Measurements from ENCODE around the gene ARSK.
A peak's percentile ranks its signal among the peaks of the same experiment; 100 is the strongest.

Gene ARSK

GRCh38 chr5:95620030-95620869, 65.3 kb downstream of the ARSK start, which contains the start of gene GPR150:
GPR150 (plus strand) TSS chr5:95620087; CDS start chr5:95620276, 189 bp downstream.
- TF ChIP-seq, protein P1, sequence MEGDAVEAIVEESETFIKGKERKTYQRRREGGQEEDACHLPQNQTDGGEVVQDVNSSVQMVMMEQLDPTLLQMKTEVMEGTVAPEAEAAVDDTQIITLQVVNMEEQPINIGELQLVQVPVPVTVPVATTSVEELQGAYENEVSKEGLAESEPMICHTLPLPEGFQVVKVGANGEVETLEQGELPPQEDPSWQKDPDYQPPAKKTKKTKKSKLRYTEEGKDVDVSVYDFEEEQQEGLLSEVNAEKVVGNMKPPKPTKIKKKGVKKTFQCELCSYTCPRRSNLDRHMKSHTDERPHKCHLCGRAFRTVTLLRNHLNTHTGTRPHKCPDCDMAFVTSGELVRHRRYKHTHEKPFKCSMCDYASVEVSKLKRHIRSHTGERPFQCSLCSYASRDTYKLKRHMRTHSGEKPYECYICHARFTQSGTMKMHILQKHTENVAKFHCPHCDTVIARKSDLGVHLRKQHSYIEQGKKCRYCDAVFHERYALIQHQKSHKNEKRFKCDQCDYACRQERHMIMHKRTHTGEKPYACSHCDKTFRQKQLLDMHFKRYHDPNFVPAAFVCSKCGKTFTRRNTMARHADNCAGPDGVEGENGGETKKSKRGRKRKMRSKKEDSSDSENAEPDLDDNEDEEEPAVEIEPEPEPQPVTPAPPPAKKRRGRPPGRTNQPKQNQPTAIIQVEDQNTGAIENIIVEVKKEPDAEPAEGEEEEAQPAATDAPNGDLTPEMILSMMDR (IDR thresholded peaks at IDR 0.05), result peak in 1 of 2 experiments; percentile 12
- H3K27ac ChIP-seq, result peak within 1 kb of the TSS; percentile 29 to 51
- peak in 1 of 2 donors; percentile 76 for DNase-seq

DNA sequence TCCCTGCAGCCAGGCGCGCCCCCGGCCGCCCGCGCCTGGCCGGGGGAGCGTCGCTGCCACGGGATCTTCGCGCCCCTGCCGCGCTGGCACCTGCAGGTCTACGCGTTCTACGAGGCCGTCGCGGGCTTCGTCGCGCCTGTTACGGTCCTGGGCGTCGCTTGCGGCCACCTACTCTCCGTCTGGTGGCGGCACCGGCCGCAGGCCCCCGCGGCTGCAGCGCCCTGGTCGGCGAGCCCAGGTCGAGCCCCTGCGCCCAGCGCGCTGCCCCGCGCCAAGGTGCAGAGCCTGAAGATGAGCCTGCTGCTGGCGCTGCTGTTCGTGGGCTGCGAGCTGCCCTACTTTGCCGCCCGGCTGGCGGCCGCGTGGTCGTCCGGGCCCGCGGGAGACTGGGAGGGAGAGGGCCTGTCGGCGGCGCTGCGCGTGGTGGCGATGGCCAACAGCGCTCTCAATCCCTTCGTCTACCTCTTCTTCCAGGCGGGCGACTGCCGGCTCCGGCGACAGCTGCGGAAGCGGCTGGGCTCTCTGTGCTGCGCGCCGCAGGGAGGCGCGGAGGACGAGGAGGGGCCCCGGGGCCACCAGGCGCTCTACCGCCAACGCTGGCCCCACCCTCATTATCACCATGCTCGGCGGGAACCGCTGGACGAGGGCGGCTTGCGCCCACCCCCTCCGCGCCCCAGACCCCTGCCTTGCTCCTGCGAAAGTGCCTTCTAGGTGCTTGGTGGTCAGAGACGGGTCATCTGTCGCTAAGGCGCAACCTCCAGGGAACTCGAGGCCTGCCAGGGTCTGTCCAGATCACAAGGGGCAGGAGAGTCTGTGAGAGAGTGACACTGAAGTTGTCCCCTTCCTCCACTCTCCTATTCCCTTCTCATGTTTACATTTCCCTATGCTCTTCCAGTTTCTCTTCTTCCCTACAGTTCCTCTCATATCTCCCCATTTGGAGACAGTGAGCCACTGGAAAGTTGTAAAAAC, 66.3 kb downstream of the ARSK start:
- Histone ChIP-seq H3K4me3 (peak overlapping the region; percentile 57 to 66), H3K36me3 (no peaks in the 10 kb centered on the region), H3K9me3 (no peaks in the 10 kb centered on the region), H3K4me1 (peaks cover 0 to 19% (median 14%) of the 10 kb centered on the region in 4 donors), H3K27ac (peak overlapping the region; percentile 29 to 51), H3K27me3 (no peaks in the 10 kb centered on the region)
- peak in 1 of 2 donors; percentile 69 for DNase-seq
- TF ChIP-seq, protein P1 (IDR thresholded peaks at IDR 0.05), result no peak
- intact Hi-C loops (cut with DNase I; ENCODE audit: low total_unique reads), result no loop called here

More at GRCh38 chr5:95620030-95620869, 65.3 kb downstream of the ARSK start, which contains the start of gene GPR150:
- no peaks in the 10 kb centered on the region for H3K36me3 ChIP-seq
- intact Hi-C loops (cut with DNase I; ENCODE audit: low total_unique reads), result no loop called here
- peak within 1 kb of the TSS; percentile 57 to 66 for H3K4me3 ChIP-seq
- H3K4me1 ChIP-seq, result peaks cover 0 to 19% (median 14%) of the 10 kb centered on the region in 4 donors
- H3K9me3 ChIP-seq, result no peaks in the 10 kb centered on the region
- H3K27me3 ChIP-seq, result no peaks in the 10 kb centered on the region

DNA sequence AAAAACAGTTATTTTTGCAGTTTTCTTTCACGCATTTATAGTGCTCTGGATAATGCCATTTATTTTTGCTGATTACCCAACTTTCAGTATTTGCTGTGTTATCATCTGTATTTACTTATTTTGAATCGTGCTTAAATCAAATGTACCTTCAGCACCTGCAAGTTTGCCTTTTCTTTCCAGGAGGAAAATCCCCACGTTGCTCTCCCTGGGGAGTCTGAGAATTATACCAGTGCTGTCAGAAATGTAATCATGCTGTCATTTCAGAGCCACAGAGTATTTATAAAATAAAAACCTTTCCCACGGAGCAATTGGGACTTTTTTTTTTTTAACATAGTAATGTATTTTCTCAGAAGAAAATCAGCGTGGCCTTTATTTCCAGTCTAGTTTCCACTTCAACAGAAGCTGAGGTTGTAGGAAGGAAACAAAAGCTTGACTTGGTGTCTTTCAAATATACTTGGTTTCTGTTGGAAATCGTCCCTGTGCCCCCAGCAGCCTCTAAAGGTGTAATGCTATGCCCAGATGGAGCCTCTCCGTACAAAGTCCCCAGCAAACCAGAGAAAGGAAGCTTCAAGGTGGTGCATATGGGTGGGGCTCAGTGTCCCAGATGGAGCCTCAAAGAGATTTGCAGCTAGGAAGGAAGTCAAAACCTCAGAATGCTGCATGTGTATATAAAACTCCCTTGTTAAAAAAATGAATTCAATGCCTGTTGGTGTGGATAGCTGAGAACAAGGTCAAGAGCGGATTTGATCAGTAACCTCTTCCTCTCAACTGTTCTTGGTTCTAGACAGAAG, 67.1 kb downstream of the ARSK start:
- Histone ChIP-seq H3K36me3 (no peaks in the 10 kb centered on the region), H3K4me3 (peak overlapping the region in 1 of 2 donors; percentile 57), H3K27ac (no peak overlapping the region), H3K9me3 (no peaks in the 10 kb centered on the region), H3K27me3 (no peaks in the 10 kb centered on the region), H3K4me1 (peaks cover 0 to 19% (median 14%) of the 10 kb centered on the region in 4 donors)
- intact Hi-C loops (cut with DNase I; ENCODE audit: low total_unique reads), result no loop called here
- DNase-seq, result no peak
- TF ChIP-seq, protein P1 (IDR thresholded peaks at IDR 0.05), result no peak

DNA sequence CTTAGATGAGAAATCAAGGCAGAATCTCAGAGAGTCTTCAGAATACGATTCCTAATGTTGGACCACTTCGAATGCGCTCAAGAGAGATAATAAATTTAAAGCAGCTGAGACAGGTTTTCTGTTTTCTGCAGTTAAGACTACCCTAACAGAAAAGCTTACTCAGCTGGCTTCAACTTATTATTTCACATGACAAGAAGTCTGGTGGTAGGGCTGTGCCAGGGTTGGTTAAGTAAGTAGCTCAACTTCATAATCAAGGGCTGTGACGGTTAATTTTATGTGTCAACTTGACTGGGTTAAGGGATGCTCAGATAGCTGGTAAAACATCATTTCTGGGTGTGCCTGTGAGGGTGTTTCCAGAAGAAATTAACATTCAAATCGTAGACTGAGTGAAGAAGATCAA, 68.8 kb downstream of the ARSK start:
- intact Hi-C loops (cut with DNase I; ENCODE audit: low total_unique reads), result no loop called here
- peaks cover 0 to 19% (median 14%) of the 10 kb centered on the region in 4 donors for H3K4me1 ChIP-seq

More for the DNA sequence above, 68.8 kb downstream of the ARSK start:
- Histone ChIP-seq H3K27ac (no peak overlapping the region), H3K9me3 (no peaks in the 10 kb centered on the region), H3K27me3 (no peaks in the 10 kb centered on the region), H3K36me3 (no peaks in the 10 kb centered on the region), H3K4me3 (no peak overlapping the region)
- TF ChIP-seq, protein P1 (IDR thresholded peaks at IDR 0.05), result no peak
- no peak for DNase-seq

Measured in tibial artery (tissue), 4 donors.